ENCODE results near the gene GIGYF2. TPM values are rescaled to one million over a fixed set of nuclear protein-coding genes. Genes with fewer than 3 reads are reported as not detected.

GIGYF2 gene
- total and polyA plus RNA-seq, 2 donors = 19.1 to 35.8 TPM

GRCh38 chr2:232781765-232782164 is 84.6 kb downstream of the GIGYF2 start:
- no peak for DNase-seq (ENCODE audit: low read depth in 6 of 9, low spot score in 9 of 9)
- Histone ChIP-seq H3K27ac (ENCODE audit: low read depth in 1 of 2, low read length in 1 of 2) (no peak overlapping the region), H3K9me3 (ENCODE audit: control insufficient read depth in 2 of 2, insufficient read depth in 1 of 2, low read length in 1 of 2) (no peaks in the 10 kb centered on the region), H3K36me3 (ENCODE audit: control insufficient read depth in 2 of 2, insufficient read depth in 2 of 2, low read length in 1 of 2) (peaks cover 3 to 17% of the 10 kb centered on the region in 2 donors), H3K27me3 (ENCODE audit: control insufficient read depth in 2 of 2, insufficient read depth in 1 of 2, low read length in 1 of 2) (no peaks in the 10 kb centered on the region), H3K4me1 (ENCODE audit: control insufficient read depth in 2 of 2, insufficient read depth in 2 of 2, low read length in 2 of 2) (no peaks in the 10 kb centered on the region), H3K4me3 (ENCODE audit: low read length in 2 of 2) (no peak overlapping the region)

- H3K9me3 ChIP-seq (ENCODE audit: control insufficient read depth in 2 of 2, insufficient read depth in 1 of 2, low read length in 1 of 2) = no peaks in the 10 kb centered on the region
- H3K36me3 ChIP-seq (ENCODE audit: control insufficient read depth in 2 of 2, insufficient read depth in 2 of 2, low read length in 1 of 2) = peaks cover 9 to 21% of the 10 kb centered on the region in 2 donors
- no peak for DNase-seq (ENCODE audit: low read depth in 6 of 9, low spot score in 9 of 9)
- H3K27me3 ChIP-seq (ENCODE audit: control insufficient read depth in 2 of 2, insufficient read depth in 1 of 2, low read length in 1 of 2) = no peaks in the 10 kb centered on the region
- H3K4me1 ChIP-seq (ENCODE audit: control insufficient read depth in 2 of 2, insufficient read depth in 2 of 2, low read length in 2 of 2) = no peaks in the 10 kb centered on the region
- no peak overlapping the region for H3K4me3 ChIP-seq (ENCODE audit: low read length in 2 of 2)
- H3K27ac ChIP-seq (ENCODE audit: low read depth in 1 of 2, low read length in 1 of 2) = no peak overlapping the region
Measured at GRCh38 chr2:232783278-232783677, 86.1 kb downstream of the GIGYF2 start.

- no peak overlapping the region for H3K4me3 ChIP-seq (ENCODE audit: low read length in 2 of 2)
- DNase-seq (ENCODE audit: low read depth in 6 of 9, low spot score in 9 of 9) = no peak
- H3K27me3 ChIP-seq (ENCODE audit: control insufficient read depth in 2 of 2, insufficient read depth in 1 of 2, low read length in 1 of 2) = no peaks in the 10 kb centered on the region
- H3K4me1 ChIP-seq (ENCODE audit: control insufficient read depth in 2 of 2, insufficient read depth in 2 of 2, low read length in 2 of 2) = no peaks in the 10 kb centered on the region
- peaks cover 32 to 54% of the 10 kb centered on the region in 2 donors for H3K36me3 ChIP-seq (ENCODE audit: control insufficient read depth in 2 of 2, insufficient read depth in 2 of 2, low read length in 1 of 2)
- H3K9me3 ChIP-seq (ENCODE audit: control insufficient read depth in 2 of 2, insufficient read depth in 1 of 2, low read length in 1 of 2) = no peaks in the 10 kb centered on the region
- no peak overlapping the region for H3K27ac ChIP-seq (ENCODE audit: low read depth in 1 of 2, low read length in 1 of 2)
Measured at GRCh38 chr2:232787806-232788205, 90.7 kb downstream of the GIGYF2 start.

GRCh38 chr2:232789082-232789481 is 92.0 kb downstream of the GIGYF2 start:
- Histone ChIP-seq H3K4me3 (ENCODE audit: low read length in 2 of 2) (no peak overlapping the region), H3K27me3 (ENCODE audit: control insufficient read depth in 2 of 2, insufficient read depth in 1 of 2, low read length in 1 of 2) (no peaks in the 10 kb centered on the region), H3K36me3 (ENCODE audit: control insufficient read depth in 2 of 2, insufficient read depth in 2 of 2, low read length in 1 of 2) (peaks cover 40 to 66% of the 10 kb centered on the region in 2 donors), H3K27ac (ENCODE audit: low read depth in 1 of 2, low read length in 1 of 2) (no peak overlapping the region), H3K4me1 (ENCODE audit: control insufficient read depth in 2 of 2, insufficient read depth in 2 of 2, low read length in 2 of 2) (no peaks in the 10 kb centered on the region), H3K9me3 (ENCODE audit: control insufficient read depth in 2 of 2, insufficient read depth in 1 of 2, low read length in 1 of 2) (no peaks in the 10 kb centered on the region)
- no peak for DNase-seq (ENCODE audit: low read depth in 6 of 9, low spot score in 9 of 9)
- WGBS = 97% methylated on average over 4 of the region's 4 CpGs

GRCh38 chr2:232791518-232791917 is 94.4 kb downstream of the GIGYF2 start:
- H3K4me1 ChIP-seq (ENCODE audit: control insufficient read depth in 2 of 2, insufficient read depth in 2 of 2, low read length in 2 of 2) = no peaks in the 10 kb centered on the region
- WGBS = 98% methylated on average over 4 of the region's 4 CpGs

GRCh38 chr2:232793271-232793670 is 96.1 kb downstream of the GIGYF2 start:
- no peak overlapping the region for H3K27ac ChIP-seq (ENCODE audit: low read depth in 1 of 2, low read length in 1 of 2)
- DNase-seq (ENCODE audit: low read depth in 6 of 9, low spot score in 9 of 9) = no peak
- whole genome bisulfite sequencing = 98% methylated on average over 4 of the region's 4 CpGs
- H3K36me3 ChIP-seq (ENCODE audit: control insufficient read depth in 2 of 2, insufficient read depth in 2 of 2, low read length in 1 of 2) = peaks cover 47 to 88% of the 10 kb centered on the region in 2 donors
- no peaks in the 10 kb centered on the region for H3K27me3 ChIP-seq (ENCODE audit: control insufficient read depth in 2 of 2, insufficient read depth in 1 of 2, low read length in 1 of 2)
- H3K9me3 ChIP-seq (ENCODE audit: control insufficient read depth in 2 of 2, insufficient read depth in 1 of 2, low read length in 1 of 2) = no peaks in the 10 kb centered on the region
- no peaks in the 10 kb centered on the region for H3K4me1 ChIP-seq (ENCODE audit: control insufficient read depth in 2 of 2, insufficient read depth in 2 of 2, low read length in 2 of 2)
- H3K4me3 ChIP-seq (ENCODE audit: low read length in 2 of 2) = no peak overlapping the region

More at GRCh38 chr2:232791518-232791917, 94.4 kb downstream of the GIGYF2 start:
- Histone ChIP-seq H3K27me3 (ENCODE audit: control insufficient read depth in 2 of 2, insufficient read depth in 1 of 2, low read length in 1 of 2) (no peaks in the 10 kb centered on the region), H3K4me3 (ENCODE audit: low read length in 2 of 2) (no peak overlapping the region), H3K27ac (ENCODE audit: low read depth in 1 of 2, low read length in 1 of 2) (no peak overlapping the region), H3K9me3 (ENCODE audit: control insufficient read depth in 2 of 2, insufficient read depth in 1 of 2, low read length in 1 of 2) (no peaks in the 10 kb centered on the region), H3K36me3 (ENCODE audit: control insufficient read depth in 2 of 2, insufficient read depth in 2 of 2, low read length in 1 of 2) (peaks cover 50 to 79% of the 10 kb centered on the region in 2 donors)
- no peak for DNase-seq (ENCODE audit: low read depth in 6 of 9, low spot score in 9 of 9)

GRCh38 chr2:232794981-232795380 is 97.8 kb downstream of the GIGYF2 start:
- 99% methylated on average over 1 of the region's 1 CpG for WGBS
- Histone ChIP-seq H3K4me1 (ENCODE audit: control insufficient read depth in 2 of 2, insufficient read depth in 2 of 2, low read length in 2 of 2) (no peaks in the 10 kb centered on the region), H3K27me3 (ENCODE audit: control insufficient read depth in 2 of 2, insufficient read depth in 1 of 2, low read length in 1 of 2) (no peaks in the 10 kb centered on the region), H3K36me3 (ENCODE audit: control insufficient read depth in 2 of 2, insufficient read depth in 2 of 2, low read length in 1 of 2) (peaks cover 45 to 80% of the 10 kb centered on the region in 2 donors), H3K27ac (ENCODE audit: low read depth in 1 of 2, low read length in 1 of 2) (no peak overlapping the region), H3K9me3 (ENCODE audit: control insufficient read depth in 2 of 2, insufficient read depth in 1 of 2, low read length in 1 of 2) (no peaks in the 10 kb centered on the region), H3K4me3 (ENCODE audit: low read length in 2 of 2) (no peak overlapping the region)
- DNase-seq (ENCODE audit: low read depth in 6 of 9, low spot score in 9 of 9) = no peak

GRCh38 chr2:232795920-232796319 is 98.8 kb downstream of the GIGYF2 start:
- WGBS = 100% methylated on average over 1 of the region's 1 CpG
- H3K4me3 ChIP-seq (ENCODE audit: low read length in 2 of 2) = no peak overlapping the region
- peaks cover 45 to 80% of the 10 kb centered on the region in 2 donors for H3K36me3 ChIP-seq (ENCODE audit: control insufficient read depth in 2 of 2, insufficient read depth in 2 of 2, low read length in 1 of 2)
- H3K4me1 ChIP-seq (ENCODE audit: control insufficient read depth in 2 of 2, insufficient read depth in 2 of 2, low read length in 2 of 2) = no peaks in the 10 kb centered on the region
- no peaks in the 10 kb centered on the region for H3K27me3 ChIP-seq (ENCODE audit: control insufficient read depth in 2 of 2, insufficient read depth in 1 of 2, low read length in 1 of 2)
- H3K27ac ChIP-seq (ENCODE audit: low read depth in 1 of 2, low read length in 1 of 2) = no peak overlapping the region
- DNase-seq (ENCODE audit: low read depth in 6 of 9, low spot score in 9 of 9) = no peak
- H3K9me3 ChIP-seq (ENCODE audit: control insufficient read depth in 2 of 2, insufficient read depth in 1 of 2, low read length in 1 of 2) = no peaks in the 10 kb centered on the region

- no peak overlapping the region for H3K4me3 ChIP-seq (ENCODE audit: low read length in 2 of 2)
- H3K4me1 ChIP-seq (ENCODE audit: control insufficient read depth in 2 of 2, insufficient read depth in 2 of 2, low read length in 2 of 2) = no peaks in the 10 kb centered on the region
- H3K27ac ChIP-seq (ENCODE audit: low read depth in 1 of 2, low read length in 1 of 2) = no peak overlapping the region
- H3K27me3 ChIP-seq (ENCODE audit: control insufficient read depth in 2 of 2, insufficient read depth in 1 of 2, low read length in 1 of 2) = no peaks in the 10 kb centered on the region
- peaks cover 27 to 66% of the 10 kb centered on the region in 2 donors for H3K36me3 ChIP-seq (ENCODE audit: control insufficient read depth in 2 of 2, insufficient read depth in 2 of 2, low read length in 1 of 2)
- DNase-seq (ENCODE audit: low read depth in 6 of 9, low spot score in 9 of 9) = no peak
- peaks cover 0 to 3% of the 10 kb centered on the region in 2 donors for H3K9me3 ChIP-seq (ENCODE audit: control insufficient read depth in 2 of 2, insufficient read depth in 1 of 2, low read length in 1 of 2)
Measured at GRCh38 chr2:232798187-232798586, 101.1 kb downstream of the GIGYF2 start.

- H3K9me3 ChIP-seq (ENCODE audit: control insufficient read depth in 2 of 2, insufficient read depth in 1 of 2, low read length in 1 of 2) = peaks cover 0 to 3% of the 10 kb centered on the region in 2 donors
- no peak overlapping the region for H3K27ac ChIP-seq (ENCODE audit: low read depth in 1 of 2, low read length in 1 of 2)
- H3K36me3 ChIP-seq (ENCODE audit: control insufficient read depth in 2 of 2, insufficient read depth in 2 of 2, low read length in 1 of 2) = peaks cover 18 to 51% of the 10 kb centered on the region in 2 donors
- no peaks in the 10 kb centered on the region for H3K27me3 ChIP-seq (ENCODE audit: control insufficient read depth in 2 of 2, insufficient read depth in 1 of 2, low read length in 1 of 2)
- H3K4me3 ChIP-seq (ENCODE audit: low read length in 2 of 2) = no peak overlapping the region
- 96% methylated on average over 2 of the region's 2 CpGs for WGBS
- H3K4me1 ChIP-seq (ENCODE audit: control insufficient read depth in 2 of 2, insufficient read depth in 2 of 2, low read length in 2 of 2) = no peaks in the 10 kb centered on the region
- no peak for DNase-seq (ENCODE audit: low read depth in 6 of 9, low spot score in 9 of 9)
Measured at GRCh38 chr2:232800166-232800565, 103.0 kb downstream of the GIGYF2 start.

Data from thymus (tissue), 11 donors.